Mesenchymal stem cell (in vitro differentiated cells and primary cell): ENCODE results near the gene FBXL19. TPM values are rescaled to one million over a fixed set of nuclear protein-coding genes. Genes with fewer than 3 reads are reported as not detected.

Experiments used
- DNase-seq: peaks from one replicate; pipeline ENCODE4 v3.0.0-alpha.2; 2013
- H2AFZ ChIP-seq: one replicate; pipeline ENCODE4 v1.6.1; 2013; ENCODE audit warnings: low read depth, mild to moderate bottlenecking, control low read depth, inconsistent platforms, low read length, moderate library complexity
- H2AK5ac ChIP-seq: 2 replicates; pipeline ENCODE4 v1.6.1; 2013; ENCODE audit warnings: low read length, moderate library complexity, mild to moderate bottlenecking, inconsistent platforms; ENCODE audit not compliant: severe bottlenecking
- H2BK120ac ChIP-seq: one replicate; pipeline ENCODE4 v1.6.1; 2013; ENCODE audit warnings: low read depth, mild to moderate bottlenecking, inconsistent platforms, low read length, moderate library complexity
- H2BK12ac ChIP-seq, 2 experiments: one replicate each; pipeline ENCODE4 v1.6.1; 2013; ENCODE audit warnings: inconsistent platforms in 2 of 2, low read length in 2 of 2, mild to moderate bottlenecking in 2 of 2, moderate library complexity in 2 of 2, control low read depth in 1 of 2
- H2BK15ac ChIP-seq: one replicate; pipeline ENCODE4 v1.6.1; 2013; ENCODE audit warnings: mild to moderate bottlenecking, low read depth, inconsistent platforms; ENCODE audit not compliant: poor library complexity, severe bottlenecking
- H2BK5ac ChIP-seq: 2 replicates; pipeline ENCODE4 v1.6.1; 2013; ENCODE audit warnings: low read depth, mild to moderate bottlenecking, low read length, control low read depth, inconsistent platforms; ENCODE audit not compliant: poor library complexity, severe bottlenecking
- H3K14ac ChIP-seq, 2 experiments: one replicate each; pipeline ENCODE4 v1.6.1; 2013; ENCODE audit warnings: inconsistent platforms in 2 of 2, low read length in 2 of 2, control low read depth in 1 of 2, mild to moderate bottlenecking in 1 of 2, moderate library complexity in 1 of 2
- H3K18ac ChIP-seq, 2 experiments: one replicate each; pipeline ENCODE4 v1.6.1; 2013; ENCODE audit warnings: inconsistent platforms in 2 of 2, low read length in 2 of 2, control low read depth in 1 of 2, low read depth in 1 of 2, mild to moderate bottlenecking in 1 of 2
- H3K23ac ChIP-seq, 2 experiments: one replicate each; pipeline ENCODE4 v1.6.1; 2013; ENCODE audit warnings: inconsistent platforms in 2 of 2, low read length in 2 of 2, mild to moderate bottlenecking in 2 of 2, moderate library complexity in 2 of 2, control low read depth in 1 of 2
- H3K27ac ChIP-seq: 2 replicates; pipeline ENCODE4 v1.5.1; 2013; ENCODE audit warnings: mild to moderate bottlenecking, moderate library complexity, low read length, control low read depth, inconsistent platforms; ENCODE audit not compliant: poor library complexity, severe bottlenecking
- H3K27me3 ChIP-seq, 2 experiments: 2 replicates each; pipeline versions ENCODE4 v1.6.1 to v1.7.0; 2013; ENCODE audit warnings: low read length in 2 of 2, mild to moderate bottlenecking in 2 of 2, moderate library complexity in 2 of 2, control low read depth in 1 of 2, inconsistent platforms in 1 of 2; ENCODE audit not compliant: control insufficient read depth in 1 of 2, insufficient read depth in 1 of 2
- H3K36me3 ChIP-seq, 2 experiments: 2 replicates each; pipeline versions ENCODE4 v1.6.1 to v1.7.0; 2013; ENCODE audit warnings: low read length in 2 of 2, control low read depth in 1 of 2, inconsistent platforms in 1 of 2, low read depth in 1 of 2, mild to moderate bottlenecking in 1 of 2; ENCODE audit not compliant: insufficient read depth in 2 of 2, control insufficient read depth in 1 of 2
- H3K4ac ChIP-seq, 2 experiments: one replicate each; pipeline ENCODE4 v1.6.1; 2013; ENCODE audit warnings: inconsistent platforms in 2 of 2, low read length in 2 of 2, mild to moderate bottlenecking in 2 of 2, moderate library complexity in 2 of 2, control low read depth in 1 of 2, low read depth in 1 of 2
- H3K4me1 ChIP-seq: 2 replicates; pipeline ENCODE4 v1.6.1; 2013; ENCODE audit warnings: low read depth, low read length, control low read depth; ENCODE audit not compliant: control insufficient read depth, insufficient read depth
- H3K4me2 ChIP-seq: 2 replicates; pipeline ENCODE4 v1.6.1; 2013; ENCODE audit warnings: low read length, mild to moderate bottlenecking, inconsistent platforms; ENCODE audit not compliant: poor library complexity, severe bottlenecking
- H3K4me3 ChIP-seq, 2 experiments: 2 replicates each; pipeline versions ENCODE4 v1.5.1 to v1.7.0; 2013; ENCODE audit warnings: low read length in 2 of 2, mild to moderate bottlenecking in 2 of 2, control low read depth in 1 of 2, low read depth in 1 of 2; ENCODE audit not compliant: insufficient read depth in 1 of 2
- H3K79me1 ChIP-seq: replicated peaks from 2 replicates; pipeline ENCODE4 v1.6.1; 2013; ENCODE audit warnings: mild to moderate bottlenecking, control low read depth, low read length, inconsistent platforms; ENCODE audit not compliant: poor library complexity, severe bottlenecking
- H3K9ac ChIP-seq: 2 replicates; pipeline ENCODE4 v1.7.0; 2013; ENCODE audit warnings: mild to moderate bottlenecking, low read length, moderate library complexity
- H3K9me3 ChIP-seq: 2 replicates; pipeline ENCODE4 v1.7.0; 2013; ENCODE audit warnings: mild to moderate bottlenecking, low read length; ENCODE audit not compliant: control insufficient read depth
- H4K8ac ChIP-seq: one replicate; pipeline ENCODE4 v1.6.1; 2013; ENCODE audit warnings: inconsistent platforms, mild to moderate bottlenecking, low read length, moderate library complexity
- H4K91ac ChIP-seq: one replicate; pipeline ENCODE4 v1.6.1; 2013; ENCODE audit warnings: mild to moderate bottlenecking, low read length, inconsistent platforms
- WGBS: methylation state at CpG from one replicate; pipeline ENCODE4 v1.1.7; 2013; ENCODE audit warnings: mixed read lengths; 5-methylcytosine and 5-hydroxymethylcytosine counted together
- polyA plus RNA-seq, 2 experiments: library from polyadenylated mRNA; stranded (reverse); fragments of 200-250 nt; gene quantifications; one replicate each; pipeline ENCODE4 v1.2.3, GENCODE V29; 2013

The FBXL19 gene, protein sequence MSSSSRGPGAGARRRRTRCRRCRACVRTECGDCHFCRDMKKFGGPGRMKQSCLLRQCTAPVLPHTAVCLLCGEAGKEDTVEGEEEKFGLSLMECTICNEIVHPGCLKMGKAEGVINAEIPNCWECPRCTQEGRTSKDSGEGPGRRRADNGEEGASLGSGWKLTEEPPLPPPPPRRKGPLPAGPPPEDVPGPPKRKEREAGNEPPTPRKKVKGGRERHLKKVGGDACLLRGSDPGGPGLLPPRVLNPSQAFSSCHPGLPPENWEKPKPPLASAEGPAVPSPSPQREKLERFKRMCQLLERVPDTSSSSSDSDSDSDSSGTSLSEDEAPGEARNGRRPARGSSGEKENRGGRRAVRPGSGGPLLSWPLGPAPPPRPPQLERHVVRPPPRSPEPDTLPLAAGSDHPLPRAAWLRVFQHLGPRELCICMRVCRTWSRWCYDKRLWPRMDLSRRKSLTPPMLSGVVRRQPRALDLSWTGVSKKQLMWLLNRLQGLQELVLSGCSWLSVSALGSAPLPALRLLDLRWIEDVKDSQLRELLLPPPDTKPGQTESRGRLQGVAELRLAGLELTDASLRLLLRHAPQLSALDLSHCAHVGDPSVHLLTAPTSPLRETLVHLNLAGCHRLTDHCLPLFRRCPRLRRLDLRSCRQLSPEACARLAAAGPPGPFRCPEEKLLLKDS
- 21.4 TPM for polyA plus RNA-seq (2013, experiment 1 of 2)
- polyA plus RNA-seq (2013, experiment 2 of 2) = 20.2 TPM

DNA sequence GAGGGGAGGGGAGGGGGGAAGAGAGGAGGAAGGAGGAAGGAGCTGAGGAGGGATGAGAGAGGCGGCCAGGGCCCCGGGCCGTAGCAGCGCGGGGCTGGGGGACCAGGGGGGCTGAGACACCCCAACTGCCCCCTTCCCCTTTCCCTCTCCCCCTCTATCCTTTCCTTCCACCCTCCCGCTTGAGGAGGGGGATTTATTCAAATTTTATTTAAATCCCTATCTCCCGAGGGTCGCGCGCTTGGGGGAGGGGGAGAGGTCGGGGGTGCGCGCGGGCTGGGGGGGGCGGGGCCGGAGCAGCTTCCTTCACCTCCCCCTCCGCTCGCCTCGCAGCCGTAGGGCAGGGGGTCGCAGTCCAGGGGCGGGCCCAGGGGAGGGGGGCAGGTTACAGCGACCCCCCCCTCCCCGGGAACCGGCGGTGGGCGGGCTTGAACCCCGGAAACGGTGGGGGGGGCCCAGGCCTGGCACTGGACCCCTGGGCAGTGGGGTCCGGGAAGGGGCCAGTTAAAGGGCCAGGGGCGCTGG lies at the start of gene FBXL19:
FBXL19 (plus strand) TSS at position 19 of the 522 bp plus-strand sequence. CDS start 2,183 bp downstream, outside the sequence.
- Histone ChIP-seq H3K4ac (peak within 1 kb of the TSS; percentile 90 to 92), H3K4me1 (peaks cover 27% of the 10 kb centered on the region), H3K4me2 (peak within 1 kb of the TSS; percentile 88), H3K14ac (peak within 1 kb of the TSS in 1 of 2 experiments; percentile 87), H3K18ac (peak within 1 kb of the TSS; percentile 78 to 96), H3K4me3 (peak within 1 kb of the TSS; percentile 79 to 99), H4K8ac (peak within 1 kb of the TSS; percentile 66), H2BK5ac (peak within 1 kb of the TSS; percentile 2), H3K36me3 (peaks cover 17 to 36% of the 10 kb centered on the region in 2 experiments), H3K23ac (peak within 1 kb of the TSS in 1 of 2 experiments; percentile 80), H4K91ac (peak within 1 kb of the TSS; percentile 88), H3K9ac (peak within 1 kb of the TSS; percentile 95), H2BK15ac (peak within 1 kb of the TSS; percentile 44), H3K27me3 (no peaks in the 10 kb centered on the region), H2AK5ac (no peak within 1 kb of the TSS), H2AFZ (peak within 1 kb of the TSS; percentile 65), H3K79me1 (peaks cover 32% of the 10 kb centered on the region), H2BK12ac (peak within 1 kb of the TSS; percentile 7 to 95), H3K9me3 (no peaks in the 10 kb centered on the region), H3K27ac (peak within 1 kb of the TSS; percentile 88), H2BK120ac (peak within 1 kb of the TSS; percentile 77)
- WGBS = no CpG with 5 or more reads among the region's 31 CpGs
- DNase-seq = no peak

DNA sequence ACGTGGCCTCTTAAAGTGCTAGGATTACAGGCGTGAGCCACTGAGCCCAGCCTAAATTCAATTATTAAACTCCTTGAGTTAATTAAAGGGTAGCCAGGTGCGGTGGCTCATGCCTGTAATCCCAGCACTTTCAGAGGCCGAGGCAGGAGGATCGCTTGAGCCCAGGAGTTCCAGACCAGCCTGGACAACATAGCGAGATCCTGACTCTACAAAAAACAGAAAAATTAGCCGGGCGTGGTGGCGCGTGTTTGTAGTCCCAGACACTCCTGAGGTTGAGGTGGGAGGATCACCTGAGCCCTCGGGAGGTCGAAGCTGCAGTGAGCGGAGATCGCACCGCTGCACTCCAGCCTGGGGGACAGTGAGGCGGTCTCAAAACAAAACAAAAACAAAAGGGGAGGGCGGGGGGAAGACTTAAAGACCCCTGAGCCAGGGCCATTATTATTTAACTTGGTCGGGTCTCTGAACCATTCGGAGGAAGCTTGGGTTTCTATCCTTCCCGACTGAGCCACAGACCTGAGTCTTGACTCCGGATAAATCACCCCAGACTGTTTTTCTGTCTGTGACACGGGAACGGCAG lies 49.0 kb upstream of the FBXL19 start:
- H3K27ac ChIP-seq = peak overlapping the region; percentile 39
- H3K9ac ChIP-seq = peak overlapping the region; percentile 95
- no peak overlapping the region for H2AK5ac ChIP-seq
- H3K18ac ChIP-seq = peak overlapping the region; percentile 76 to 95
- H3K4me3 ChIP-seq = peak overlapping the region; percentile 69 to 87
- H3K14ac ChIP-seq = no peak overlapping the region
- peaks cover 15% of the 10 kb centered on the region for H3K4me1 ChIP-seq
- H3K79me1 ChIP-seq = peaks cover 17% of the 10 kb centered on the region
- 46% methylated on average over 23 of the region's 23 CpGs for WGBS
- no peak for DNase-seq
- H3K4me2 ChIP-seq = peak overlapping the region; percentile 70
- H2BK12ac ChIP-seq = no peak overlapping the region
- H4K91ac ChIP-seq = no peak overlapping the region
- H2BK120ac ChIP-seq = no peak overlapping the region
- H3K9me3 ChIP-seq = no peaks in the 10 kb centered on the region
- H2BK15ac ChIP-seq = no peak overlapping the region
- no peak overlapping the region for H3K23ac ChIP-seq
- H3K36me3 ChIP-seq = peaks cover 11 to 19% of the 10 kb centered on the region in 2 experiments
- no peak overlapping the region for H2BK5ac ChIP-seq
- peak overlapping the region; percentile 66 for H2AFZ ChIP-seq
- no peaks in the 10 kb centered on the region for H3K27me3 ChIP-seq
- peak overlapping the region in 1 of 2 experiments; percentile 32 for H3K4ac ChIP-seq
- peak overlapping the region; percentile 46 for H4K8ac ChIP-seq

DNA sequence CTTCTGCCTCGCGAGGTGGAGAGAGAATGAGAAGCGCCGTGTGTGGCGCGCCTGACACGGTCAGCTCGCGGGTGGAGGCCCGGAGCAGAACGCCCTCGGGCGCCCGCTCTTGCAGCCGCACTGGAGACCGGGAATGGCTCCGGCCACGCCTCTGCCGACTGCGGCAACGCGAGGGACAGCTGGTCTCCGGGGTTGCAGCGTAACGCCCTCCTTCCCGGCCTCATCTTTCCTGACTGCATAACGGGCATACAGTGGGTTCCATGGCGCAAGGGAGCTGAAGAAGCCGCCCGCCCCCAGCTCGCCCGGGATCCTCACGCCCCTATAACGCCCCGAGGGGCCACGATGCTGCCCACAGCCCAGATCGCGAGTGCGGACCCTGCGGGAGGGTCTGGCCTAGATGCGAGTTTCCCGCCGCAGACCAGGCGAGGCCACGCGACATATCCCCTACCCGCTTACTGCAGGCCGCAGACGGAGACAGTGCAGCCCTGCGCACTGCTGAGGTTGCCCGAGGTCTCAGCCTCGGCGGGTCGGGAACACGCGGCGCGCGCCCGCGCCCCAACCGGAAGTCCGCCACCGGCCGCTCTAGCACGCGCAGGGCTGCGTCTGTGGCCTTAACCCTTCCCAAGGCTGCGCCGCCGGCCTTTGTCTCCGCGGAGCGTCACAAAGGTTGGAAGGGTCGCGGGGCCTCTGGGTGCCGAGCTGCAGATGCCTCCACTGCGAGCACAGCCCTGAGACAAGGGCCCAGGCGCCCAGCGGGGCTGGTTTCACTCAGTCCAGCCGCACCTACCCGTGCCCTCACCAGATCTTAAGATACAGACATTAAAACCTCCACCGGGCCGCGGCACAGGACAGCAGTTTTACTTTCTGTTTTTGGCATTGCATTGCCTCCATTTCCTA lies 48.3 kb upstream of the FBXL19 start:
- Histone ChIP-seq H3K27me3 (no peaks in the 10 kb centered on the region), H2BK15ac (peak overlapping the region; percentile 65), H3K4me3 (peak overlapping the region; percentile 69 to 87), H3K14ac (peak overlapping the region in 1 of 2 experiments; percentile 76), H3K27ac (peak overlapping the region; percentile 90), H3K9ac (peak overlapping the region; percentile 95), H3K79me1 (peaks cover 18% of the 10 kb centered on the region), H3K4ac (peak overlapping the region; percentile 65 to 84), H3K23ac (peak overlapping the region in 1 of 2 experiments; percentile 29), H3K4me1 (peaks cover 15% of the 10 kb centered on the region), H4K91ac (peak overlapping the region; percentile 94), H2BK12ac (no peak overlapping the region), H3K4me2 (peak overlapping the region; percentile 70), H2BK5ac (peak overlapping the region; percentile 4), H3K36me3 (peaks cover 15 to 21% of the 10 kb centered on the region in 2 experiments), H3K18ac (peak overlapping the region; percentile 95 to 96), H3K9me3 (no peaks in the 10 kb centered on the region), H2BK120ac (peak overlapping the region; percentile 22), H4K8ac (peak overlapping the region; percentile 93), H2AFZ (peak overlapping the region; percentile 66), H2AK5ac (no peak overlapping the region)
- WGBS = under 1% methylated on average over 78 of the region's 85 CpGs
- peak; percentile 92 for DNase-seq
